Activated CD8-positive, alpha-beta T cell treated with anti-CD3 and anti-CD28 coated beads, Interleukin-2, amount 10 ng/mL, durations not matched to agents 7 days and 5 days (primary cell): ENCODE results near the gene UNC13B. TPM values are rescaled to one million over a fixed set of nuclear protein-coding genes. Genes with fewer than 3 reads are reported as not detected.

Experiments
- ATAC-seq: fragments of 150-1000 bp; cut with Tn5 transposase; one replicate; pipeline ENCODE4 v1.10.0; 2021; ENCODE audit warnings: moderate library complexity
- CTCF ChIA-PET: fragments of 350-600 bp; sonication (Branson Sonifier 250); formaldehyde crosslinking; loops from one replicate; lab custom pipeline; 2021; ENCODE audit warnings: antibody characterized with exemption; lab: Charles Lee
- POLR2A ChIA-PET: fragments of 350-600 bp; sonication (Branson Sonifier 250); formaldehyde crosslinking; loops from one replicate; lab custom pipeline; 2021; ENCODE audit warnings: antibody characterized with exemption; lab: Charles Lee
- DNase-seq: peaks from one replicate; pipeline ENCODE4 v3.0.0-alpha.2; 2020
- H3K27ac Mint-ChIP-seq: one replicate; pipeline ENCODE4 v1.8.0; 2021; ENCODE audit warnings: mild to moderate bottlenecking, mixed read lengths
- H3K27me3 Mint-ChIP-seq: one replicate; pipeline ENCODE4 v1.8.0; 2021; ENCODE audit warnings: low read depth, mixed read lengths
- H3K36me3 Mint-ChIP-seq: one replicate; pipeline ENCODE4 v1.8.0; 2021; ENCODE audit warnings: low read depth, mixed read lengths
- H3K4me1 Mint-ChIP-seq: one replicate; pipeline ENCODE4 v1.8.0; 2021; ENCODE audit warnings: low read depth, mixed read lengths
- H3K4me3 Mint-ChIP-seq: one replicate; pipeline ENCODE4 v1.8.0; 2021; ENCODE audit warnings: mild to moderate bottlenecking, mixed read lengths
- H3K9me3 Mint-ChIP-seq: one replicate; pipeline ENCODE4 v1.8.0; 2022; ENCODE audit warnings: mixed read lengths; ENCODE audit not compliant: insufficient read depth
- total RNA-seq, 2 experiments: library from RNA; stranded (reverse); gene quantifications; one replicate each; pipeline ENCODE4 v1.2.3, GENCODE V29; 2021

Gene UNC13B
- total RNA-seq, 2 experiments from 2014 or later: 0.29 to 0.57 TPM

DNA sequence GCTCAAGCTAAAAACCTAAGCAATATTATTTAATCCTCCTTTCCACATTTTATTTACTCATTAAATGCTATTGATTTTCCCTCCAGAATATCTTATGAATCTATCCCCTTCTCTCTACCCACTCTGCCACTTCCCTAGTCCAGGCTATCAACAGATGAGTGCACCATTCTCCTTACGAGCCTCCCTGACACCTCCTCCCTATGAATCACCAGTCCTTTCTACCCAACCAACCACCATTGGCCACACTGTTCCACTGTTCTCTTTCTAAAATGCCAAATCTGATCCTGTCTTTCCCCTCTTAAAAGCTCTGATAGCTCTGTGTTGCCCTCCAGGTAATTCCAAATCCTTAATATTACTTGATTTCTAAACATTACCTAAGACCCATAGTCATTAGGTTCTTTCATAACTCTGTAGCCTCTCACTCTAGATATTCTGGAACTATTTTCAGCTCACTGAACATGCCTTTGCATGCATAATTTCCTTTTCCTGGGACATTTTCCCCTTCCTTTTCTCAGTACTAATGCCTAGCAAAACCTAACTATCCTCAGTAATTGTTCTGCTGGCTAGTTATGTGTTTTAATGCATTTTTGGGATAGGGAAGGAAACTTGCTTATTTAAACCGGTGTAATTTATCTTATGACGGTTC lies 126.3 kb downstream of the UNC13B start:
- Mint-ChIP-seq H3K9me3 (no peaks in the 10 kb centered on the region), H3K27ac (no peak overlapping the region), H3K4me3 (no peak overlapping the region), H3K27me3 (peaks cover 20% of the 10 kb centered on the region), H3K4me1 (no peaks in the 10 kb centered on the region), H3K36me3 (no peaks in the 10 kb centered on the region)
- ATAC-seq: no peak
- ChIA-PET CTCF (no interaction called here), POLR2A (no interaction called here)
- no peak for DNase-seq

DNA sequence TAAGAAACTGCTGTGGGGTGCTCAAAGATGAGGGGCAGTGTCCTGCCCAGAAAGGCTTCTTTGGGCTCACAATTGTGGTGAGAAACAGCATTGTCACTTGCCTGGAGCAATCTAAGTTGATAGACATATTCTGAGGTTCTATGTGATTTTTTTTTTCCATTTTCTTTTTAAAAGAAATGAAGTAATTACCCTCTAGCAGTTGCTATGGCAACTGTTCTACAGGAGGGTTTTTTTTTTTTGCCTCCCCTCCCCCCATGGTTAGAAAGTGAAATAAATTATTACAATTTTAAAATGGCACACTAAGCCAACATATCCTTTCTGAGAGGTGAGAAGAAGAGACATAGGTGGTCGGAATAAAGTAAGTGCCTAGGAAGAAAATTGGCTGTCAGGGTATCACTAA lies 127.0 kb downstream of the UNC13B start:
- ATAC-seq: no peak
- H3K4me1 Mint-ChIP-seq: no peaks in the 10 kb centered on the region
- no peaks in the 10 kb centered on the region for H3K9me3 Mint-ChIP-seq
- H3K27ac Mint-ChIP-seq: no peak overlapping the region
- DNase-seq: no peak
- no peak overlapping the region for H3K4me3 Mint-ChIP-seq
- ChIA-PET CTCF (no interaction called here), POLR2A (no interaction called here)
- no peaks in the 10 kb centered on the region for H3K36me3 Mint-ChIP-seq
- H3K27me3 Mint-ChIP-seq: peaks cover 19% of the 10 kb centered on the region

DNA sequence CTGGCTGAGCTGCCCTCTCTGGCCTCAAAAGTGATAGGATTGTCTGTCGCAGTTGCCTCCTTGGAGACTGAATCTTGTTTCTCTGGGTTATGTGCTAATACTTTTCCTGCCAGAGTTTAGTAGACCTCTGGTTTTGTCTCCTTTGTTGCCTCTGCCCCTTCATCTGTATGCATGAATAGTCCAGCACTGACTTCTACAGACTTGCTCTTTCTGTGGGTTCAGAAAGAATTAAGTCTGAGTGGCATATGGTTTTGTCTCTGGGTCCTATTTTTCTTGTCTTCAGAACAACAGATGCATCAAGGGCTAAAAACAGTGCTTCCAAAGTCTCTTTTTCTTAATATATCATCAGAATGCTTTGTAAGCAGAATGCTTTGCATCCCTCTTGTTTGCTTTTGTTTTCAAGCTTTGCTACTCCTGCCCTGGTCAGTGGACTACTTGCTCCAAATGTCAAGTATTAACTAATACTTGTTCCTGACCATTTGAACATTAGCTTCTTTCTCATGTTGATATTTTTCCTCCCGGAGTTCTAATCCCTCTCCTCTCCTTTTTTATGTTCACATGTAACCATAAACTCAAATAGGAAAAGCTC lies 131.7 kb downstream of the UNC13B start:
- POLR2A ChIA-PET: no interaction called here

GRCh38 chr9:35294066-35294465 lies 132.3 kb downstream of the UNC13B start:
- no peaks in the 10 kb centered on the region for H3K36me3 Mint-ChIP-seq
- CTCF ChIA-PET: no interaction called here
- peaks cover 16% of the 10 kb centered on the region for H3K27me3 Mint-ChIP-seq
- H3K4me3 Mint-ChIP-seq: no peak overlapping the region
- DNase-seq (no peak), ATAC-seq (no peak)
- POLR2A ChIA-PET: no interaction called here
- H3K4me1 Mint-ChIP-seq: no peaks in the 10 kb centered on the region
- no peaks in the 10 kb centered on the region for H3K9me3 Mint-ChIP-seq
- no peak overlapping the region for H3K27ac Mint-ChIP-seq

More for the DNA sequence above, 131.7 kb downstream of the UNC13B start:
- H3K27ac Mint-ChIP-seq: no peak overlapping the region
- no peaks in the 10 kb centered on the region for H3K36me3 Mint-ChIP-seq
- no peaks in the 10 kb centered on the region for H3K9me3 Mint-ChIP-seq
- H3K4me3 Mint-ChIP-seq: no peak overlapping the region
- ATAC-seq: no peak
- no peaks in the 10 kb centered on the region for H3K4me1 Mint-ChIP-seq
- peaks cover 16% of the 10 kb centered on the region for H3K27me3 Mint-ChIP-seq
- CTCF ChIA-PET: no interaction called here
- DNase-seq: no peak

DNA sequence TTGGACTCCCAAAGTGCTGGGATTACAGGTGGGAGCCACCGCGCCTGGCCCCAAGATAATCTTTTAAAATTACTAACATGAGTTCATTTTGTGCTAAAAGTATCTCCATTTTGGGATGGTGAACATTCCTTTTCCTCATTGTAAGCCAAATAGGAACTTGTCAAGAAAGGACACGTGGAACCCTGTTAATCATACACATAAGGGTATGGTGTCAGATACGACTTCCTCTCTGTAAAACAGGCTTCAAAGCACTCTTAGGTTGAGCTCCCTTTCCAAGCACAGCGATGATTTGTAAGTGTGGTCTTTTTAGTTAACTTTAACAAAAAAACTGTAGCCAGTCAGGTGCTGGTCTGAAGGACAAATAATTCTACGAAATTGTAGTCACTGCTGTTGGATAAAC lies 132.7 kb downstream of the UNC13B start:
- ChIA-PET CTCF (no interaction called here), POLR2A (no interaction called here)
- ATAC-seq: no peak
- Mint-ChIP-seq H3K4me3 (no peak overlapping the region), H3K4me1 (no peaks in the 10 kb centered on the region), H3K36me3 (no peaks in the 10 kb centered on the region), H3K27ac (no peak overlapping the region), H3K27me3 (peaks cover 16% of the 10 kb centered on the region), H3K9me3 (no peaks in the 10 kb centered on the region)
- no peak for DNase-seq

- H3K36me3 Mint-ChIP-seq: no peaks in the 10 kb centered on the region
- DNase-seq (no peak), ATAC-seq (no peak)
- peaks cover 17% of the 10 kb centered on the region for H3K27me3 Mint-ChIP-seq
- H3K9me3 Mint-ChIP-seq: no peaks in the 10 kb centered on the region
- no peak overlapping the region for H3K4me3 Mint-ChIP-seq
- CTCF ChIA-PET: no interaction called here
- H3K4me1 Mint-ChIP-seq: no peaks in the 10 kb centered on the region
- POLR2A ChIA-PET: no interaction called here
- H3K27ac Mint-ChIP-seq: no peak overlapping the region
These were observed 133.7 kb downstream of the UNC13B start for GRCh38 chr9:35295369-35296036.

DNA sequence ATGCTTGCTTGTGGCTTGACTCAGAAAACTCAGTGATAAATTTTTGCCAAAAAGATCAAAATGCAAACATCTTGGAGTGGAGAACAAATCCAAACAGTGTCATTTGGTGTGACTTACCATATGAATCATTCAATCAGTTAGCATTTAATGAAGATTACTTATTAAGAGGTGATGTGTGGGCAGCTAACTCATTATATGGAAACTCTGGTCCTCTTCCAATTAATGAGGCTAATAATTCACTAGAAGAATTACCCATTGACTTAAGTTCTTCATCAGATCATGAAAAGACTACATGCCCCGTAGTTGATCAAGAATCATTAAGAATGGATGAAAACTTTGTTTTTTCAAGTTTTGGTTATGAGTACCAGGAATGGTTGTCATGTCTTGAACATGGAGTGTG lies 141.8 kb downstream of the UNC13B start:
- CTCF ChIA-PET: no interaction called here
- ATAC-seq (no peak), DNase-seq (no peak)
- H3K4me1 Mint-ChIP-seq: no peaks in the 10 kb centered on the region
- no peaks in the 10 kb centered on the region for H3K9me3 Mint-ChIP-seq
- H3K36me3 Mint-ChIP-seq: no peaks in the 10 kb centered on the region
- H3K27ac Mint-ChIP-seq: no peak overlapping the region
- H3K27me3 Mint-ChIP-seq: peaks cover 59% of the 10 kb centered on the region
- POLR2A ChIA-PET: no interaction called here
- no peak overlapping the region for H3K4me3 Mint-ChIP-seq

GRCh38 chr9:35306283-35306682 lies 144.5 kb downstream of the UNC13B start:
- Mint-ChIP-seq H3K4me3 (no peak overlapping the region), H3K36me3 (no peaks in the 10 kb centered on the region), H3K27ac (no peak overlapping the region), H3K4me1 (no peaks in the 10 kb centered on the region), H3K9me3 (no peaks in the 10 kb centered on the region), H3K27me3 (peaks cover 53% of the 10 kb centered on the region)
- CTCF ChIA-PET: no interaction called here
- DNase-seq (no peak), ATAC-seq (no peak)
- POLR2A ChIA-PET: no interaction called here

DNA sequence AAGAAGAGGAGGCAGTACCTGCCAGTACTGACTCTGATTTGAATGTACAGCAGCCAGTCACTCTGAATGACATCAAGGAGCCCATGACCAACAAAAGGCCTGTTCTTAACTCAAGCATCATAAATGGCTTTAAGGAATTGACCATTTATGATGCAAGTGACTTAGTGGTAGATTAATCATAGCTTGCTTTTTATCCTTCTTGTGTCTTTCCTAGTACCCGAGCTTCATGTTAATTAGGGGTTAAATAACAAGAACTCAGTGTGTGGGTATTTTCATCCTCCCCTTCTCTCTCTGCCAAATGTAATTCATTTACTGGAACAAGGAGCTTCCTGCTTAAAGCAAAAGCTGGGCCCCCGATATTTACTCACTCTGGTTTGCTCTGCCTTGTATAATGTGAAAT lies 146.5 kb downstream of the UNC13B start:
- Mint-ChIP-seq H3K4me3 (no peak overlapping the region), H3K27me3 (peaks cover 35% of the 10 kb centered on the region), H3K4me1 (no peaks in the 10 kb centered on the region), H3K36me3 (no peaks in the 10 kb centered on the region), H3K9me3 (no peaks in the 10 kb centered on the region), H3K27ac (no peak overlapping the region)
- ATAC-seq (no peak), DNase-seq (no peak)
- POLR2A ChIA-PET: interaction anchor here (0.6 kb wide), 1 partner anchor 1467 kb away, joined by 3 read pairs; no protein-coding TSS in a partner anchor
- CTCF ChIA-PET: interaction anchor here (1.1 kb wide), 1 partner anchor 49 kb away, joined by 3 read pairs; no protein-coding TSS in a partner anchor

DNA sequence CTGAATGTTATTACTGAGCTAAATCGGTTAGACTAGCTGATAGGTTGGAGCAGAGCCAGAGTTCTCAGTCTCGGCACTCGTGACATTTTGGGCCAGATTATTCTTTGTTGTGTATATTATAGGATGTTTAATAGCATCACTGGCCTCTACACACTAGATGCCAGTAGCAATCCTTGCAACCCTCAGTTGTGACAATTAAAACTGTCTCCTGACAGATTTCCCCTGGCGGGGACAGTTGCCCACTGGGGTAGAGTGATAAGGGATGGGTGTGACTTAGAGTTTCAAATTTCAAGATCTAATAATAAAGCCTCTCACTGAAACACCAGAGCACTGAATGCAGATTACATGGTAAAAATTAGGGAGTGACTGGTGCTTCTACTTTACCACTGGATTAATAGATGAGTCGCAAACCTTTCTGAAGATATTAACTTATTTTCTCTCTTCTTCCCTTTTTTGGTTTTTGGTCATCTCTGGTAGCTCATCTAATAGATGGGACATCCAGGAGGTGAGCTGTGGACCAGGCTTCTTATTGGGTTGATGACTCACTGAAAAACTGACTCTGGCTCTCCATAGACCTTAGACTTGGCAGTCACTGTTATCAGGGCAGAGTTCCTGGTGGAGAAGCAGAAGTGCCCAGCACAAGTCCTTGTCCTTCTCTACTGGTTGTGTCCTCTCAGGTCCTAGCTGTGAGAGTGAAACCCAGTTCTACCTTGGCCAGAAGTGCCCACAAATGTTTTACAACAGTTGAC lies 150.3 kb downstream of the UNC13B start:
- ATAC-seq: no peak
- Mint-ChIP-seq H3K27ac (no peak overlapping the region), H3K27me3 (peaks cover 9% of the 10 kb centered on the region), H3K36me3 (no peaks in the 10 kb centered on the region), H3K9me3 (no peaks in the 10 kb centered on the region), H3K4me1 (no peaks in the 10 kb centered on the region), H3K4me3 (no peak overlapping the region)
- ChIA-PET POLR2A (no interaction called here), CTCF (no interaction called here)
- DNase-seq: no peak

GRCh38 chr9:35313460-35313859 lies 151.7 kb downstream of the UNC13B start:
- no peak for DNase-seq
- Mint-ChIP-seq H3K4me3 (no peak overlapping the region), H3K9me3 (no peaks in the 10 kb centered on the region), H3K27me3 (peaks cover 2% of the 10 kb centered on the region), H3K4me1 (no peaks in the 10 kb centered on the region), H3K36me3 (no peaks in the 10 kb centered on the region), H3K27ac (no peak overlapping the region)
- POLR2A ChIA-PET: no interaction called here
- CTCF ChIA-PET: no interaction called here
- no peak for ATAC-seq

GRCh38 chr9:35313916-35314315 lies 152.1 kb downstream of the UNC13B start:
- ATAC-seq (no peak), DNase-seq (no peak)
- Mint-ChIP-seq H3K36me3 (no peaks in the 10 kb centered on the region), H3K27me3 (no peaks in the 10 kb centered on the region), H3K4me1 (no peaks in the 10 kb centered on the region), H3K9me3 (no peaks in the 10 kb centered on the region), H3K27ac (no peak overlapping the region), H3K4me3 (no peak overlapping the region)
- ChIA-PET POLR2A (no interaction called here), CTCF (no interaction called here)
